Effector CD4-positive, alpha-beta T cell (primary cell): Measurements from ENCODE around the gene ZNF627.
A peak's percentile ranks its signal among the peaks of the same experiment; 100 is the strongest.
"Not testable (repeated sequence)": the region's sequence is repeated elsewhere in the genome, so short reads cannot be mapped to it uniquely, and the experiment has no call there.

Source experiments
- DNase-seq: peaks from one replicate; pipeline ENCODE4 v3.0.0-alpha.2; 2020

Gene ZNF627

DNA sequence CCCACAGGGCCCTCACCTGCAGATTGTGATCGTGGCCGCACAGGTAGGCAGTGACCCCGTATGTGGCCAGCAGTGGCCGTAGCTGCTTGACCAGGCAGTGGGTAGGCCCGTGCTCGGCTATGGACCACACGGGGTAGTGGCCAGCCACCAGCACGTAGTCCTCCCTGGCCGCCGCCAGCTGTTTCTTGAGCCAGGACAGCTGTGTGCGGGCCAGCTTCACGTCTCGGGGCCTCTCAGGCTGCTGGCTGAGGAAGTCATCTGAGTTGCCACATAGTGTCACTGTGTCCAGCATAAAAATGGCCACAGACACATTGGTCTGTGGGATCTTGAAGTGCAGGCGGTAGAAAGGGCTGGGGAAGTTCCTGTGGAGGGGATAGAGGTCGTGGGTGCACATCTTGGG is 21.1 kb upstream of the ZNF627 start:
- no peak for DNase-seq

DNA sequence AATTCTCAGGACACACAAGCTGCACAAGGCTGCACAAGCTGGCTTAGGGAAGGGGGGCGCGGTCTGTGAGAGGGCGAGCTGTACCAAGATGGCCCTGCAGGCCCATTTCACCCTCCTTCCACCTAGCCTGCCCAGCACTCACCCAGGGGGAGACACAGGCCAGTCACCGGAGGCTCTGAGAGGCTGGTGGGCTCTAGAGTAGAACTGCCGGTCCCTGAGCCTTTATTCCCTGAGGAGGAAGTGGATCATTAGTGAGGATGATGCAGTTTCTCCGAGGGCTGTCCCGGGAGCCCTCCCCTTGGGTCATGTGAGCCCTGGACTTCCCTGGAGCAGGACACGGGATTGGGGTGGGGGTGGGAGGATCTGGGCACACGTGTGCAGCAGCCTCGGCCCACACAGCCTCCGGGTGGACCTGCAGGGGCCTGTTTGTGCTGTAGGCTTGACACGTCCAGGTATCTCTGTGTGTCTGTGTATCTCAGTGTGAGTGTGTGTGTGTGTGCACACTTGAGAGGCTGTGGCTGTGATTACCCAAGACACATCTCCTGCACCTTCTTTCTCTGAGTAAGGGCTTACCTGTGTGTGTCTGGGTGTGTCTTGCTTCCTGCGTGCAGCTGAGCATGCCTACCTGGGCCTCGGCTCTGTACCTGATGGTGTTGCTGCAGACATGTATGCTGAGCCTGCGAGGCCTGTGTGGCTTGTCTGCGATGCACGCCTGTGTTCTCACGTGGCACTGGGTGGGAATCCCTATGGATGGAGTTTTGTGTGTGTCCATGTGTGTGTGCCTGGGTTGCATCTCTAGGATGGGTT is 19.6 kb upstream of the ZNF627 start, which contains the start of gene ACP5:
Gene ACP5, minus strand, starts transcription at position 195 of the 807 bp plus-strand sequence. CDS start 328 bp downstream, outside the sequence.
- no peak for DNase-seq

DNA sequence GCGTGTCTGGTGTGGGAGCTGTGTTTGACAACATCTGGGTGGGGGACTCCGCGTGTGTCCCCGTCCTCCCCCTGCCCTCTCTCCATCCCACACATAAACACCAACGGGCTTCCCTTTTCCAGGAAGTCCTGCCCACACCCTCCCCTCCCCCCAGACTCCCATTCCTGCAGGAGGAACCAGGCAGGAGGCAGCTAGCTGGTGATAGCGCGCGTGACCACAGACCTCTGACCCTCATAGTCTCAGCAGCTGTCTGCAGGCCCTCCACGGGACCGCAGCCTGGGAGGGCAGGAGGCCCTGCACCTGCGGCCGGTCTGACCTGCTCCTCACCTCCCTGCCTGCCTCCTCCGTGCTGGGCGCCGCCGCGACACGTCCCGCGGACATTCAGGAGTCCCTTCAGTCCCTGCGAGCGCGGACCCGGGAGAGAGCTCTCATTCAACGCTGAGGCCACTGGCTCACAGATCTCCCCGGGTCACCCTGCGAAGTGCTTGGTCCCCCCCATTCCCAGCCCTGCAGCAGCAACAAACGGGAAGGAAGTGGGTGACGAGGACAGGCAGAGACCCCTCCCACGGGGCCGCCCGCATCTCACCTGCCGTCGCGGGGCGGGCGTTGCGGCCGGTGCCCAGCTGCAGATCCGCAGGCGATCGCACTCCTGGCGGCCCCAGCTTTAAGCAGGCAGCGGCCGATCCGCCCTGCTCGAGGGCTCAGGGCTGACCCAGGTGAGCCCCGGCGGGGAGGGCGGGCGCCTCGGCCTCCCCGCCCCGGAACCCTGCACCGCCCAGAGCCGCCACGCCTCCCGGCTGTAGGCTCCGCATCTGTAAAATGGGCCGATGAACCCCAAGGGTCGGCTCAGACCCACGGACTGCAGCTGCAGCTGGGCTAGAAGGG is 18.8 kb upstream of the ZNF627 start:
- DNase-seq, result peak; percentile 16

DNA sequence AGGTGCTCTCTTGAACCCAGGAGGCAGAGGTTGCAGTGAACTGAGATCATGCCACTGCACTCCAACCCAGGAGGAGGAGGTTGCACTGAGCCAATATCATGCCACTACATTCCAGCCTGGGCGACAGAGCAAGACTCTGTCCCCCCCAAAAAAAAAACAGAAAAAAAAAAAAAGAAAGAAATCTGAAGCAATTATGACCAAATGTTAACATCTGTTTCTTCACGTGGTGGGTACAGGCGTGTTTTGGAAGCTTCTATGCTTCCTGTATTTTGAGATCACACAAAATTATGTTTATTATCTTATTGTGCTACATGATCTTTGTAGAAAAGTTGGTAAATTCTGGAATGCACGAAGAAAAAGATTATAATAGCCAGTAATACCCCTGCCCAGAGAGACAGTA is 17.2 kb upstream of the ZNF627 start:
- no peak for DNase-seq

DNA sequence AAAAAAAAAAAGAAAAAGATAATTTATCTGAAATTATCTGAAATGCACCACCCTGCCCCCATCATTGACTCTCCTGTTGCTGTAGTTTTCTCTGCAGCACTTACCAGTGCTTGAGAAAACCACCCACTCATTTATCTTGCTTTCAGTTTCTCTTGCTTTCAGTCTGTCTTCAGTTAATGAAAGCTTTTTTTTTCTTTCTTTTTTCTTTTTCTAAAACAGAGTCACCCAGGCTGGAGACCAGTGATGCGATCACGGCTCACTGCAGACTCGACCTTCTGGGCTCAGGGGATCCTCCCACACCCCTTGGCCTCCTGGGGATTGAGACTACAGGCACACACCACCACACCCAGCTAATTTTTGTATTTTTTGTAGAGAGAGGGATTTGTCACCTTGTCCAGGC is 15.5 kb upstream of the ZNF627 start:
- no peak for DNase-seq

DNA sequence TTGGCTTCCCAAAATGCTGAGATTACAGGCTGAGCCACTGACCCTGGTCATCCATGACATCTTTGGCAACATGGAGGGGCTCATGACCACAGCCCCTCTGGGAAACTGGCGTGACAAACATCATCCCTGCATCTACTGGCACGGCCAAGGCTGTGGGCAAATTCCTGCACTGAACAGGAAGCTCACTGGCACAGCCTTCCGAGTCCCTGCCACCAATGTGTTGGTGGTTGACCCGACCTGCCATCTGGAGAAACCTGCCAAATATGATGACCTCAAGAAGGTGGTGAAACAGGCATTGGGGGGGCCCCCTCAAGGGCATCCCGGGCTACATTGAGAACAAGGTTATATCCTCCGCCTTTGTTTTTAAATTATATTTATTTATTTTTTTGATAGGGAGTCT is 11.0 kb upstream of the ZNF627 start:
- DNase-seq, result no peak

DNA sequence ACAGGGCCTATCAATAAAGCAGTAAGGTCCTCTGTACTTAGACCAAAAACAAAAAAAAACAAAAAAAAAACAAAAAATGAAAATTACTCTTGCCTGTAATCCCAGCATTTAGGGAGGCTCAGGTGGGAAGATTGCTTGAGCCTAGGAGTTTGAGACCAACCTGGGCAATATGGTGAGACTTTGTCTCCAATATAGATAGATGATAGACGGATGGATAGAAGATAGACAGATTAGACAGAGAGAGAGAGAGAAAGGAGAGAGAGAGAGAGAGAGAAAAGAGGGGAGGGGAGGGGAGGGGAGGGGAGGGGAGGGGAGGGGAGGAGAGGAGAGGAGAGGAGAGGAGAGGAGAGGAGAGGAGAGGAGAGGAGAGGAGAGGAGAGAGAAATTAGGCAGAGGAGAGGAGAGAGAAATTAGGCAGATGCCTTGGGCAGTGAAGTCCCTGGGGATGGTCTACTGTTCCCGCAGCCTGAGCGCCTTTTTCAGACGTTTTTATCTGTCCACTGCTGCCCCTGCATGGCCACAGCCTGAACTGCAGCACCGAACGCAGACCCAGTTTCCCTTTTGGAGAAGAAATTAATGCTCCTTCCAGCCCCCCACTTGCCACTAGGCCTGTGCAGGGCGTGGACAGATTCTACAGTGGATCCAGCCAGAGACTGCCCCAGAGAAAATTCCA is 9.8 kb upstream of the ZNF627 start:
- peak; percentile 62 for DNase-seq

DNA sequence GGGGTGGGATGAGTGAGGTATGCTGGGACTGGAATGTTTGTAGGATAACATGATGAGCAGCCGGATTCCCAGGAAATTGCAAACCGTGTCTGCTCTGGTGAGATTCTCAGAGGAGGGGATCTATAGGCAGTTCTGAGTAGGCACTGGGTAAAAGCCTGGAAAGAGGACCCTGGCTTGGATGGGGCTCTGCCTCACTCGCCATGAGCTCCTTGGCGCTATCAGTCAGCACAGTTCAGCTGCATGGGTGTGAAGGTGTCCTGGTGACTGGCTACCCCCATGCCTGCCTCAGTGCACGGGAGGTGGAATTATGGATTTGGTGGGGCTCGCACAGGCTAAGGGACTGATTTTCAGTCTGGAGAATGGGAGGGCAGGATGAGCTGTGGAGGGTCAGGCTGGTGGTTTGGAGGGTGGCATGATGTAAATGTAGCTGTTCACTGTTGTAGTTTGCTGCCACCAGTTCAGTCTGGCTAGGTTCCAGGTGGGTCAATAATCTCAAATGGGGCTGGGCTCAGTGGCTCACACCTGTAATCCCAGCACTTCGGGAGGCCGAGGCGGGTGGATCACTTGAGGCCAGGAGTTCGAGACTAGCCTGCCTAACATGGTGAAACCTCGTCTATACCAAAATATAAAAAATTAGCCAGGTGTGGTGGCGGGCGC is 9.2 kb upstream of the ZNF627 start:
- DNase-seq, result no peak

DNA sequence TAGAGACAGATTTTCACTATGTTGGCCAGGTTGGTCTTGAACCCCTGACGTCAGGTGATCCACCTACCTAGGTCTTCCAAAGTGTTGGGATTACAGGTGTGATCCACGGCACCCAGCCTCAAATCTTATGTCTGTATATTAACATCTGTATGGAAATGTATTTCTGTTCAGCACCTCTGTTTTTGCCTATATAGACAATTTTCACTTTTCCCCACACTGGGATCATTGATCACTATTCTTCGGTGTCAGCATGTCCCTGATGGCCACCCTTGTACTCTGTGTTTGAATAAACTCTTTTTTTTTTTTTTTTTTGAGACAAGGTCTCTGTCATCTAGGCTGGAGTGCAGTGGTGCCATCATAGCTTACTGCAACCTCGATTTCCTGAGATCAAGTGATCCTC is 3.2 kb upstream of the ZNF627 start:
- no peak for DNase-seq

DNA sequence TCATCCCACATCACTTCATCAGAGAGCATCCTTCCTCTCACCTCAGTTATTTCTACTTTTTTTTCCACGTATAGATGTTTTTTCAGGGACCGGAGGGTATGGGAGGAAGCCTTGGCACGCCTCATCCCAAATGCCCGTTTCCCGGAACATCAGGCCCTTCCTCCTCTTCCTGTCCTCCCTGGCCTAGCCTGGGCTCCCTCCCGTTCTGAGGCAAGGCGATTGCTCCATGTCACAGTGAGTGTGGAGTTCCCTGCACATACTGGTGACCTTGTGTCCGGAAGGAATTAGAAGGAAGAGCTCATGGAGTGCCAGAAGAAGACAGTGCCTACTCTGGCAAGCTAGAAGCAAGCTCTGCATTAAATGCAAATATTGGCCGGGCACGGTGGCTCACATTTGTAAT is 1.1 kb upstream of the ZNF627 start:
- DNase-seq, result no peak

DNA sequence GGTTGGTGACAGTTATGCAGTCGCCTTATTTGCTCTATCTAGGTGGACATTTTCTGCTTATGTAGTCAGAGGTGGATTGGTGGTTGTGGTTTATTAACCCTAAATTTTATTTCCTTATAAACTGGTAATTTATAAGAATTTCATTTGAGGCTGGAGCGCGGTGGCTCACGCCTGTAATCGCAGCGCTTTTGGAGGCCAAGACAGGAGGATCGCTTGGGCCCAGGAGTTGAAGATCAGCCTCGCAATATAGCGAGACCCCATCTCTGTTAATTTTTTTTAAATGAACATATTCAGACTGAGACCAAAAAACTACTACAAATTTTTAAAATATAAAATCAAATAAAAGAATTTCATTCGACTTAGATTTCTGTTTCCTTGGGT is 810 bp downstream of the ZNF627 start:
- DNase-seq, result no peak

DNA sequence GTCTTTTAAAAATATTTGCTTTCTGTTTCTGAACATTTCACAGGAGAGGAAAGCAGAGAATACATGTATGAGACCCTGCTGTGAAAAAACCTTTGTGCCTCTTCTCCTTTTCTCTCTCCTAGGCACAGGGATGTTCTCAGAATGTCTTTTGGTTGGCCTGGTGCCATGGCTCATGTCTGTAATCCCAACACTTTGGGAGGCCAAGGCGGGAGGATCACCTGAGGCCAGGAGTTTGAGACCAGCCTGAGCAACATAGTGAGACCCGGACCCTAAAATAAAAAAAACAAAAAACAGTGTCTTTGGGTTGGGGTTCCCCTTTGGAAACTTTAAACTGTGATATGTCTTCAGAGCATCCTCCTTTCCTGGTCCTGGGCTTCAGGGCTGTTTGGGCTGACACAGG is 1.5 kb downstream of the ZNF627 start:
- DNase-seq, result no peak

DNA sequence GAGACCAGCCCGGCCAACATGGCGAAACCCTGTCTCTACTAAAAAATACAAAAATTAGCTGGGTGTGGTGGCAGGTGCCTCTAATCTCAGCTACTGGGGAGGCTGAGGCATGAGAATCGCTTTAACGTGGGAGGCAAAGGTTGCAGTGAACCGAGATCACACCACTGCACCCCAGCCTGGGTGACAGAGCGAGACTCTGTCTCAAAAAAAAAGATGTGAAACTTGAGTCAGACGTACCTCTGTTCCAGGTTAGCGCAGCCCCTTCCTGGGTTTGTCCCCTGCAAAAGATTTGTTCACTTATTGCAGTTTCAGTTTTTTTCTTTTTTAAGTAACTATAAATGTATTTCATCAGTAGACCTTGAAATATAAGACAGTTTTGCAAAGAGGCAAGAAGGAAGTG is 2.4 kb downstream of the ZNF627 start:
- not testable (repeated sequence) for DNase-seq

DNA sequence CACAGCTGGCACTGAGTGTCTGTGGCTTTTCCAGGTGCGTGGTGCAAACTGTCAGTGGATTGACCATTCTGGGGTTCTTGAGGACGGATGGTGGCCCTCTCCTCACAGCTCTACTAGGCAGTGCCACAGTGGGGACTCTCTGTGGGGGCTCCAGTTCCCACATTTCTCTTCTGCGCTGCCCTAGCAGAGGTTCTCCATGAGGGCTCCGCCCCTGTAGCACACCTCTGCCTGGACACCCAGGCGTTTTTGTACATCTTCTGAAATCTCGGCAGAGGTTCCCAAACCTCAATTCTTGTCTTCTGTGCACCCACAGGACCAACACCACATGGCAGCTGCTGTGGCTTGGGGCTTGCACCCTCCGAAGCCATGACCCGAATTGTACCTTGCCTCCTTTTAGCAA is 9.2 kb downstream of the ZNF627 start:
- no peak for DNase-seq

DNA sequence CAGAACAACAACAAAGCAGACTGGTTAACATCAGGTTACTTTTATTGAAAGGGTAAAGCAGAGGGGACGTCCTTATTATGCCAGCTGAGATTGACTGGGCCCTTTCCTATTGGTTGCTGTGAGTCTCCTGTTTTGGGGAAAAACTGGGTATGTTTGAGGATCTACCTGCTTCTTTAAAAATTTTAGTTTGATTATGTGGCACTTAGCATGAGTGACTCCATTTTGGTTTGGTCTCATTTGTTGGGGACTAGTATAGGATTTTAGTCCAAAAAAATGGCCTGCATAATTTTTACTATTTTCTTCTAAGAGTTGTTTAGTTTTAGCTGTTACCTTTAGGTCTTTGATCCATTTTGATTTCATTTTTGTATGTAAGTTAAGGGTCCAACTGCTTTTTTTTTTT is 14.4 kb downstream of the ZNF627 start:
- no peak for DNase-seq

DNA sequence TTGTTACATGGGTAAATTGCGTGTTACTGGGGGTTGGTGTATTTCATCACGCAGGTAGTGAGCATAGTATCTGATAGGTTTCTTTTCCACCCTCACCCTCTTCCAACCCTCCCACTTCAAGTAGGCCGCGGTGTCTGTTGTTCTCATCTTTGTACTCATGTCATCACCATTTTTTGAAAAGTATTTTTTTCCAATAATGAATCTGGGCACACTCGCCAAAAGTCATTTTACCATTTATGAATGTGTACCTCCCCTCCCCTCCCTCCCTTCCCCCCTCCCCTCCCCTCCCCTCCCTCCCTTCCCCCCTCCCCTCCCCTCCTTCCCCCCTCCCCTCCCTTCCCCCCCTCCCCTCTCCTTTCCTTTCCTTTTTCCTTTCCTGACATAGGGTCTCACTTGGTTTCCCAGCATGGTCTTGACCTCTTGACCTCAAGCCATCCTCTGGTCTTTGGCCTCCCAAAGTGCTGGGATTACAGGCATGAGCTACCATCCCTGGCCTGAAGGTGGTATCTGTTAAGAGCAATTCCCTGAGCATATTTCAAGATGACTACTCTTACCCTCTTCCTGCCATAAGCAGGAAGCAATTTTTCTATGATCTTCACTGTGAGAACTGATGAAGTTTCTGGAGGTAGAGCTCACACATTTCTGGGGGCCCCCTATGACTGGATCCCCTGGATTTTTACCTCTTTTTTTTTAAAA is 15.7 kb downstream of the ZNF627 start:
- no peak for DNase-seq

DNA sequence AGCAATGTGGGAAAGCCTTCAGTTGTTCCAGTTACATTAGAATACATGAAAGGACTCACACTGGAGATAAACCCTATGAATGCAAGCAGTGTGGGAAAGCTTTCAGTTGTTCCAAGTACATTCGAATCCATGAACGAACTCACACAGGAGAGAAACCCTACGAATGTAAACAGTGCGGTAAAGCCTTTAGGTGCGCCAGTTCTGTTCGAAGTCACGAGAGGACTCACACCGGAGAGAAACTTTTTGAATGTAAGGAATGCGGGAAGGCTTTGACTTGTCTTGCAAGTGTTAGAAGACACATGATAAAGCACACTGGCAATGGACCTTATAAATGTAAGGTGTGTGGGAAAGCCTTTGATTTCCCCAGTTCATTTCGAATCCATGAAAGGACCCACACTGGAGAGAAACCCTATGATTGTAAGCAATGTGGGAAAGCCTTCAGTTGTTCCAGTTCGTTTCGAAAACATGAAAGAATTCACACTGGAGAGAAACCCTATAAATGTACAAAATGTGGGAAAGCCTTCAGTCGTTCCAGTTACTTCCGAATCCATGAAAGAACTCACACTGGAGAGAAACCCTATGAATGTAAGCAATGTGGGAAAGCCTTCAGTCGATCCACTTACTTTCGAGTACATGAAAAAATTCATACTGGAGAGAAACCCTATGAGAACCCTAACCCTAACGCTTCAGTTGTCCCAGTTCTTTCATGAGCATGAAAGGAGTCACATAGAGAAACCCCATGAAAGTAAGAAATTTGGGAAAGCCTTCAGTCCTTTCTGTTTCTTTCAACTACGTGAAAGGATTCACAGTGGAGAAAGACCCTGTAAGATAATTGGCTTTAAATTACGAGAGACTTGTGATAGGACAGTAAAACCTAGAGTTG is 20.1 kb downstream of the ZNF627 start:
- no peak for DNase-seq

DNA sequence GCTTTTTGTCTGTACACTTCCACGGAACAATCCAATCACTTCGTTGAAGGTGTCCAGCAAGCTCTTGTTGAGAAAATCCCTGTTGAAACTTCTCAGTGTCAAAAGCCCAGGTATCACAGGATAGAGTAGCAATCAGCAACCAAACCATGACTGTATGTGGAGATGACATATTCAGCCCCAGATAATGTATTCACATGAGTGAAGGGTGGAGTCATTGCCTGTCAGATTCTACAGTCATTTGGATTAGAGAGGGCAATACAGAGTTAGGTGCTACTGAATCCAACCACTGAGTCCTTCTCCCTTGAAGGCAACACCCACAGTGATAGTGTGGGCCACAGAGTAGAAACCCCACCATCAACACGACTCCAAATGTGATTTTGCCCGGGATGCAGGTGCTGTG is 23.3 kb downstream of the ZNF627 start:
- DNase-seq, result no peak

DNA sequence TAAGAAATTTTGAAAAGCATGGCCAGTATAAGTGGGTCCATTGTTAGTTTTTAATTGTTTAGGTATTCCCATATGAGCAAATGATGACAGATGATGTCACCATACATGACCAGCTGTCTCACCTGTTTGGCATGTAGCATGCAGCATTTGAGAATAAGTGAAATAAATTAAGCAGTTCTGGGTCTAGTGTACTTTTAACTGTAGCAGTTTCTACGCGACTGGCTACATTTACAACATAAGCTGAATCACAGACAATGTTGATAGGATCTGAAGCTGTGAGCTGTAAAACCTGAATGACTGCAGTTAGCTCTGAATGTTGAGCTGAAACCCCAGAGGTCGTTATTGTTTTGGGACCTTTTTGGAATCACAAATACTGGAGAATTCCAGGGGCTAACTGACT is 25.1 kb downstream of the ZNF627 start:
- not testable (repeated sequence) for DNase-seq

DNA sequence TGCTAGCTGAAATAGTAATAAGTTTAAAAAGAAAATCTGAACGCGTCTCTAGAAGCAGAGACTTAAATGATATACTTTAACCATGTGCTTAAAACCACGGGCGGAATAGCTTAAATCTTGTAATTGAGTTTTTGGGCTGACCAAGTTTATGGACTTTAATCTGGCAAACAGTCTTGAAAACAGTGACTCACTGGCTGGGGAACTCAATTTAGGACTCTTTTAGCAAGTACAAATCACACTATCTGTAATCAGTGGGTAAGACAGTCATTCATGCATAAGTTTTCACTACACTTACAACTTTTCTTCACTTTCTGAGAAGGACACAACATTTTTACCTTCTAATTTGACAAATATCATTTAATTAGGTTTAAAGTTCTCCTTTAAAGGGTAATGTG is 26.8 kb downstream of the ZNF627 start:
- no peak for DNase-seq

DNA sequence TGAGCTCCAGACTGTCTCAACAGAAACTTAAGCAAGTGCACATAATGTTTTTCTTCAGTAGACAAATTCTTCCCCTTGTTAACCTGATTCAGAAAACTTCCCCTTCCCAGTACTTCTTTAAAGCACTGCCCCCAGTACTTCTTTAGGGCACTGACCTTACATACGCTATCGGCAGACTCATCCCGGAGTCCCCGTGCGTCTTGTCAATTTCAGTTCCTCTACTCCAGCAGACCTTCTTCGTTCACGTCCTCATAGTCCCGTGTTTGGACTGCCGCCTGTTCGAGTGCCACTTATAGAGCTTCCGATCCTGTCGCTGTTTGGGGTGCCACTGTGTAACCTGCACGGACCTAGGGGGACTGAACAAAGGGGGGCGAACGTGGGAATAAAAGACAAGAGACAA is 29.0 kb downstream of the ZNF627 start:
- DNase-seq, result no peak
